CD1c-positive myeloid dendritic cell (primary cell): Measurements from ENCODE around the gene PRKN.

ENCODE experiments used
- DNase-seq: peaks from one replicate; pipeline ENCODE4 v3.0.0-alpha.2; 2016; ENCODE audit errors: extremely low spot score

The PRKN gene

DNA sequence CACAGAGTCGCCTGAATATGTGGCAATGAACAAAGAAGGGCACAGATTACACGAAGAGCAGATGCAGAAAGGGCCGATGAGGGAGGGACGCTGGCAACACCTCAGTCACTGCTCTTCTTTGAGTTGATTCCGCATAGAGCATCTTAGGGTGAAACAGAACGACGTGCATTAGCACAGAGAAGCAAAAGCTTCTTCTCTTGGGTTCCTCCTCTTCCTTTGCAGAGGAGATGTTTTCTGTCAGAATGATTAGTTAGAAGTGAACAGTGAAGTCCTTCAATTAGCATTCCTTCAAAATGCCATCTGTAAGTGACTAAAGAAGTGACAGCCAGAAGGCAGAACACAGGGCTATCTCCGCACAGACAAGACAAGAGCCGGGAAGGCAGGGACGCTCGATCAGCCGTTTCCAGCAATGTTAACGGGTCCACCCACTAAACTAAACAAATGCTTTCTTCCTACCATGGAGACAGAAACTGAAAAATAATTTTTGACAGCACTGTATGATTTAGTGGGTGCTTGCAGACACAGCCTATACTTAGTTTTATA is 1233.9 kb downstream of the PRKN start:
- DNase-seq, result no peak

DNA sequence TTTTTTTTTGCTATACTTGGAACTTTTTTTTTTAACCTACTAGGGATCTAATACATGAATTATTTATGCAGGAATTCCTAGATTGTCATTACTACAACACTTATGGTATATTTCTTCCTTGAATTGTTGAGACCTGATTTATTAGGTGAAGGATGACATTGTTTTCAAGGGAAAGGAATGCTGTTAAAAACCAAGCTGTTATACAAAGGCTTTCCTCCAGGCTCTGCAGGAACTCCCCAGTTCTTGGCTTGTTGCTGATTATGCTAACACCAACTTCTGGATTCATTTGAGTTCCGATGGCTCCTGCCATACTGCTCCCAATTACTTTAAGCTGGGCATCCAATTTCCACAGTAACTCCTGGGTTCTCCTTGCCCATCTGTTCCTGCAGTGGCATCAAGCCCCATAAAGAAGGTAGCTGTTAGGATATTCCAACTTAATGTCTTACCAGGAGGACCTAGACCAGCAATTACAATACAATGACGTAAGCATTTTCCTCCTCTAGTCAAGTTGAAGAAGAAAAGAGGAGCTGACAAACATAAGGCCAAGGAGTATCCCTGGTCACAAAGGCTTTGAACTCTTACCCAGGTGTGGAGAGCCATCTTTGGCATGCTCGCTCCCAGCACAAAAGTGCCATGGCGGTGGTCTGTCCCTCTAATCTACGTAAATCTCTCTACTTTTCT is 1237.8 kb downstream of the PRKN start:
- no peak for DNase-seq

DNA sequence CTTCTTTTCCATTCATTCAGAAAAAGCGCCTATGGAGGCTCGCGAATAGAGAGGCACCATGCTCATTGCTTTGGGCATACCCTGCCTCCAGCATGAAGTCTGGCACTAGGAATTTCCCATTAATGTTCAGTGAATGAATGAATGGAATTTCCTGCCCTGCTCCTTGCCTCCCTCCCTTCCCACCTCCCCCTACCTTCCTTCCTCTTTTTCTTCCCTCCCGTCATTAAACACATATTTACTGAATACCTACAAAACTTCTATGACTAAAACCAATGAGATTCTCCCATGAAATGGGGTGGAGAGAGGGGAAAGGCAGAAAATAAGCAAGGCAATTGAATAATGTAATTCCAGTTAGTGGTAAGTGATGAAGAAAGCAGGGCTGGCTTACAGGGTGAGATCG is 1239.9 kb downstream of the PRKN start:
- no peak for DNase-seq

DNA sequence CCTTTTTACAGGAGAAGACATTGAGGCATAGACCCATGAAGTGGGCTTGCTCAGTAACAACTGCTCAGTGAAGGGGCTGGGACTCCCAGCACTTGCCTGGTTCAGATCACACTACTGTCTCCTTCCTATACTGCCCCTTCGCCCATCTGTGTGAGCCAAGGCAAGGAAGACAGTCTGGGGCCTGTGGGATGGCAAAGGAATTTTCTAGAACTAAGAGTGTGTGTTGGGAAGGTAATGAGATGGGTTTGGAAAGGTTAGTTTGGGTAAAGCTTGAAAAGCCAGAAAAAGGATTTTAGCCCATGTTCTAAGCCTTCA is 1240.4 kb downstream of the PRKN start:
- no peak for DNase-seq

DNA sequence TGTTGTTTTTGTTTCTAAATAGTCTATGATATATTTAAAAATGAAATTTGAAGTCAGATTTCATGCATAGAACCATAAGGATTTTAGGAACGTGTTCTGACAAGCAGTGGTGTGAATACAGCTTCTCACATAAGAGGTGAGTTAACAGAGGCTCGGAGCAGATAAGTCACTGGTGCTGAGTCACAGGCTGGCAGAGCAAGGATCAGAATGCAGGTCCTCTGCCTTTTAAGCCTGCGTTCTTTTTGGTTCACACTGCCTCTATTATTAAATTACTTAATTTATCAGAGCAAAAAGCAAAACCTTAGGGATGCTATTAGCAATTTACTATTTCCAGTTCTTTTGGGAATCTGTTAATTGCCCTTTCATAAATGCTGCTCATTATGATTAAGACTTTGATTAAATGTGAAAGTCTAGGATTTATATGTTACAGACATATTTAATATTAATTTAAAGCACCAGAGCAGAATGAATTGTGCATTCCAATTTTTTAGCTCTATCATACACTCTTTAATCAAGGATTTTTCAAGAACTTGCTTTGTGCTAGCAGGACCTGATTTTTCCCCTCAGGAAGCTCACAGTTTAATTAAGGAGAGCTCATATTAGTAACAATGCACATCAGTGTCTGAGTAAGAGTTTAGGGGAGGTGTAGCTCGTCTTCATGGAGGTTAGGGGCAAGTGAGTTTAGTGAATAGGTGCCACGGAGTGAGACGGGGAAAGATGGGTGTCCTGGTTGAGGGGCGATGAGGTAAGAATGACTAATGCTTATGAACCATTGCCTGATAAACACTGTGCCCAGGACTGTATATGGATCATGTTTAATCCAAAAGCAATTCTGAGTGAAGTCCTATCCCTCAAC is 1241.0 kb downstream of the PRKN start:
- DNase-seq, result no peak

DNA sequence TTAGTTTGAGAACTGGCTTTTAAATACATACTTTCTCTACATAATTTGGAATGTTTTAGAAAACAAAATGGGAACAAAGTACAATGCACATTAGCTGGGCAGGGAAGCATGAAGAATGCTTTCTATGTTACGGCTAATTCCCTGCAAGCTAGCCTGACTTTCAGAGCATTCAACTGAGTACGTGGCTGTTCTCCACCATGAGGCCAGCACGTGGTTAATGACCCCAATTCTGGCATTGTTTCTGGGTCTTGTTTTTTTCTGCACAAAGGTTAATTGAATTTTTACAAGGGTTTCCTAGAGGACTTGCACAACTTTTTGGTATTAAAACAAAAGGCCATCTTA is 1245.1 kb downstream of the PRKN start:
- no peak for DNase-seq

DNA sequence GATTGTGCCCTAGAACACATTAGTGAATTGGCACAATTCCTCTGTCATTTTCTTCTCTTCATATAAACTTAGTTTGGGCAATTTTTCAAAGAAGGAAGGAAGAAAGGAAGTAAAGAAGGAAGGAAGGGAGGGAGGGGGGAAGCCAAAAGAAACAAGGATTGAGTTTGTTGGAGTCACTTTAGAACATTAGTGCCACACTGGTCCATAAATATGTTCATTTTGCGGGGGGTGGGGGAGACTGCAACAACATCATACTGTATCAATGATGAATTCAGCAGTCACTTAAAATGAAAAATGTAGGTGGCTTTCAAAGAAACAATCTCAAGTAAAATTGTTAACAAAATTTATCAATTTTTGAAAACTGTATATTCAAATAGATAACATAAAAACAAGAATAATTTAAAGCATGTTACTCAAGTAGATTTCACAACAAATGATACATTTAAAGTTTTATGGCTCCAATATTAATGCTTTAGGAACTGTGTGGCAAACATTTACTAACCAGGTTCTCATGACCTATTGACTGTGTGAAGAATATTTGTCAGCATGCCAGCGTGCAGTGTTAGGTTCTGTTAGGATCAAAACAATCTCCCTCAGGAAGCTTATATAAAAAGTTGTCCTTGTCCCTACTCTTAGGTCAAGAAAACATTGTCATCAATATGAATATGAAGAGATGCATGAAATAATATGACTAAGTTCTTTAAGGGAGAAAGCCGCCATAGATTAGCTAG is 1245.6 kb downstream of the PRKN start:
- DNase-seq, result no peak

DNA sequence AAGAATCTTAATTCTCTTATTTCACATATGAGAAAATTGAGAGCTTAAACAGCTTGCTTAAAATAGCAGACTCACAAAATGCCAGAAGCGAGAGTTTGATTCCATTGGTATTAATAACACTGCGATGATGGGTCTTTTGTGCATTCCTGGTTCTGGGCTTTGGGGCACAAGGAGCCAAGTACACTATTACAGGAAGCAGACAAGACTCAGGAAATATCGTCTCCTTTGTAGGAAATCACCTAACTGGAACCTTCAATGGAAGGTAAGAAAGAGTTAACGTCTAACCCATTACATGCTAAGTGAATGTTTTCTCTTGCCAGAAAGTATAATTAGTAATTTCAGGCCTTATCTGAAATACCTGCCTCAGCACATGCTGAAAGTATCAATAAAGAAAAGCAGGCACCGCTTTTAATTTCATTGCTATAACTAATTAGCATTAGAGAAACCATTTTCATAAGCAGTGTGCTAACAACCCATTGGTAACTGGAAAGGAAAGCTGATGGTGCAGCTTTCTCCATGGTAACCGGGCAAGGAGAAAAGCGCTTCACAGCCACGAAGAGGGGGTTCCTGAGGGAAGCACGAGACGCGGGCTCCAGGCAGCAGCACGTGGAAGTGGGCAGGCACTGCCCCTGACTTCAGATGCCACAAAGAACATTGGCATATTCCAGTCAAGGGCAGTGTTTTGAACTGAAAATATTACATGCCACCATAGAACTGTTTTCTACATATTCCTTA is 1247.0 kb downstream of the PRKN start:
- no peak for DNase-seq

DNA sequence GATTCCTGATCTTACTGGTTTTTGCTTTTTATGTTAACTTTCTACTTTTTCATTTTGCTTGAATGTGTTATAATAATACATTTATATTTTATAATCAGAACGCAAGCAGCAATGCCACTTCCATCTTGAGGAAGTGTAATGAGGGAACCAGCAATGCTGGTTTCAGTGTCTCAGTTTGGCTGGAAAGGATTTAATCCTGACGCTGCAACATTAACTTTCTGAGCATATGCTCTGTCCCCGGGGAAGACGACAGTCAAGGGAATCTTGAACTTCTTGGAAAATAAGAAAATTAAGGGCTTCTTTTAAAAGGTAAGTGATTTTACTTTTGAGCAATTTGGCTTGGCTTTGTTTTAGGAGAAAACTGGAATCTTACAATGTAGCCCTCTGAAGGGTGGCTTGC is 1248.2 kb downstream of the PRKN start:
- no peak for DNase-seq

DNA sequence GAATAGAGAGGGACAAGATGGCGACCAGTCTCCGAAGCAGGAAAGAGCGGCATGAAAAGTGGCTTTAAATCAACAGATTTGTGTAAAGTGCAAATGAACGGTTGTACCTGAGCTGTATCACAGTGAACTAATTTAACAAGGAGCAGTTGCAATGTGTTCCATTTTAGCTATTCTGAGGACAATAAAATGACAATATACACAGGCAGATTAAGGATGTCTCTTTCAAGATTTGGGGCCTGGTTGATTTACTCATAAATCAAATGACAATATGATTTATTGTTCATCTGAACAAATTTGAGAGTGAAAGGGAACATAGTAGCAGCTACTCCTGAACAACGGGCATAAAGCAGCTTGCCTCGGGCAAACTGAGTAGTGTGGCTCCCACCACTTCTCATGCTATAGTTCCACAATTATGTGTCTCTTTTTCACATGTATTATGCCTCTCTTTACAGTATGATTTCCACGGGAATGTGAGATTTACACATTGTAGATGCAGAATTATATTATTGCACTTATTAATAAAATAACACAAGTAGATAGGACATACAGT is 1249.6 kb downstream of the PRKN start:
- no peak for DNase-seq

DNA sequence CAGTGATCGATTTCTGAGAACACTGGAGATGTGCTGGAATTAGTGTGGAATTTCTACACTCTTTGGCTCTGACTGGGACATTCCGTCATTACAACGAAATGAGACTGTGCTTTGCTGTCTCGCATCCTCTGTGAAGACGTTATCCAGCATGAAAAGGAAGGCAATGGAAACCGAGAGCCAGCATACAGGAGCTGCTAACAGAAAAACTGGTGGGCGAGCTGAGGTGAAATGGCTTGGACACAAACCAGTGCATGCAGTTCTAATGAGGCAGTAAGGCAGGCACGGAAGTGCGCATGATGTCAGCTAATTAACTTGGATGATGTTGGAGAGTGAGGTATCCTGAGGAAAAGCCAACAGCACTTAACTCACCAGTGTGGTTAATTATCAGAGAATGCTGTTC is 1250.9 kb downstream of the PRKN start:
- no peak for DNase-seq

DNA sequence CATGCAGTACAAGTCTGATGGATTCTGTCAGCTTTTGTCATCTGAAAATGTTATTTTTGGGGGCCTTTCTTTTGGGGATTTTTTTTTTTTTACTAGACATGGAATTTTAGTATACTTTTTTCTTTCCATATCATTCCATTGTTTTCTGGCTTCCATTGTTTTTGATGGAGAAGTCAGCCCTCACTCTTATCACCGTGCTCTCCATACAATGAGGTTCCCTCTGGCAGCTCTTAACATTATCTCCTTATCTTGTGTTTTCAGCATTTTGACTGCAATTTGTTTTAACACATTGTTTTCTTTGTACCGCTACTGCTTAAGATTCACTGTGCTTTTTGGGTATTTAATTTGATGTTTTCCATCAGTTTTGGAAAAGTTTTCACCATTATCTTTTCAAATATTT is 1262.2 kb downstream of the PRKN start:
- DNase-seq, result no peak

DNA sequence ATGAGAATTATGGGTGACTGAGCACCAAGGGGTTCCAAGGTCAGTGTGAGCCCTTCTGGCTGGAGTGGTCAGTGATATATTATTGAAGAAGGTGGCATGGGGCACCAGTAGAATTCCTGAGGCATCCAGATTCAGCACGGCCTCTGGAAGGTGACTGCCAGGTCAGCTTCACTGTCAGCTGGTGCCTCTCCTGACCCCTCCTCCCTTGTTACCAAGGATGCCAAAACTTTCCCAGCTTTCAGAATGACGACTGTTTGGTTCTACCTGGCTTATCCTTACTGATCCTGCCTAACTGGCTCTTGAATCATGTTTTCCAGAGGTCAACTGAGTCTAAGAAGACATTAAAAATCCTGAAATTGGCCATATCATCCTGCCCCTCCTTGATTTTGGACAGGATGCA is 1264.5 kb downstream of the PRKN start:
- DNase-seq, result no peak

DNA sequence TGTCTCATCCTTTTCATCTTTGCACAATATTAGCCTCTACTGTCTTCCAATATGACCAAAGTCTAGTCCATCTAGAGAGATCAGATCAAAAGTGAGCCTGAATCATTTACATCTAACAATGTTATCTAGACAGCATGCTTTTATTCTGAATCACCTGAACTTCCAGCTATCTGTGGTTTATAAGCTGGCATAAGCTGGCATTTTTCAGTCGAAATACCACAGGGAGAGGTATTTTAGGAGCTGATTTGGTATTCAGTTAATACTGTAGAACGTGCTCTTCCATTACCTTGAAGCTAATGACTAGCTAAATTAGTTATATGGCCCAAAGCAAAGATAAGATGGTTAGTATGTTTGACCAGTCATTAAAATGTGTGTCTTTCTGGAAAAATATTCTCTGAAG is 1265.4 kb downstream of the PRKN start:
- DNase-seq, result no peak

DNA sequence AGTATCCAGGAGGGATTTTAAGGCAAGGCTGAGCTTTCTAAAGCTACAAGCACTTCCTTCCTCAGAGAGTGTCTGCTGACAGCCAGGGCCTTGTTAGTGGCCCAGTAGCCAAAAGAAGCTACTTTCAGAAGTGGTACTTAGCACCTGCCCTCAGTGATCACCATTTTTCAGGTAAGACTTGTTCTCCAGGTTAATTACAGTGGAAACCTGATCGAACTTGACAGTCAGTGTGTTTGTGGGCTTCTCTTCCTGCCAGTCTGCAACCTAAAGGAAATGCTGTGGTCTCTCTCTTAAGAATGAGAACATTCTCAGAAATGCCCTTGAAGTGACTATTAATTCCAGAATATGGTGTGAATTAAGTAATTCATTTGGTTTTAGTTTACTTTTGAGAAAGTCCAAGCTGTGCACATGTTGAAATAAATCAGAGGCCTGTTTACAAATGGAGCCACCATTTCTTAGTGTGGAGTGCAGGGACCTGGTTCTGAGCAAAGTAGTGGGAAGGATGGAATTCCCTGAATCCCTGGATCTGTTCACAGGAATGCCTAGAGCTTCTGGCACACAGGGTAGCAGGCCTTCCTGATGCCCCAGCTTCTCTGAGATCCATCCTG is 1268.5 kb downstream of the PRKN start:
- DNase-seq, result no peak

DNA sequence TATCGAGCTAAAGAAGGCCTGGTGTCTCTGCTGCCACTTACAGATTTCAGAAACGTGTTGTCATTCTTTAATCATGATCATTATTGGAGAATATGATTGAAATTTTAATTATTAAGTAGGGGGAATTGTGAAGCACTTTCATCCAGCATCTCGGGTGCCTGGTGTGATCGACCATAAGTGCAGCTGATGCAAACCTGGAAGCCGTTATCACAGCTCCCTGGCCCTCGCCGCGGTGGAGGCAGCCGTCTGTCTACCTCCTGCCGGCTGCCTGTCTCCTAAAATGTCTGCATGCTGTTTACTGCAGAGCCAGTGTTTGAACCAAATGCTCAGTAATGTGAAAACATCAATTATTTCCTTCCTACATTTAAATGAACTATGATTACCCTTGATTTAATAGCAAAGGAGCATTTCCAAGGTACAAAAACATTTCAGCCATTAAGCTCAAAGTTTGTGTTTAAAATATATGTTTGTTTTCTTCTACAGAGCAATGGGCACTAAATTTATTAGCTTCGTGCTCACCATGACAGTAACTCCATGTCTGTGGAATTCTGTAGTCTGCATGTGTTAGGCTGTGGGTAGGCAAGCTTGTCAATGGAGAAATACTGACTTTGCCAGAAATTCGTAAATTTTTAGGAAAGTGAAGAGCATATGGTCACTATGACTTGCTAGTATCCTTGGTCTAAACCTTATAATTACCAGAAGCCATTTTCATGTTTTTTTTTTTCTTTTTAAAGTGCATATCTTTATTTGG is 1269.2 kb downstream of the PRKN start:
- no peak for DNase-seq

DNA sequence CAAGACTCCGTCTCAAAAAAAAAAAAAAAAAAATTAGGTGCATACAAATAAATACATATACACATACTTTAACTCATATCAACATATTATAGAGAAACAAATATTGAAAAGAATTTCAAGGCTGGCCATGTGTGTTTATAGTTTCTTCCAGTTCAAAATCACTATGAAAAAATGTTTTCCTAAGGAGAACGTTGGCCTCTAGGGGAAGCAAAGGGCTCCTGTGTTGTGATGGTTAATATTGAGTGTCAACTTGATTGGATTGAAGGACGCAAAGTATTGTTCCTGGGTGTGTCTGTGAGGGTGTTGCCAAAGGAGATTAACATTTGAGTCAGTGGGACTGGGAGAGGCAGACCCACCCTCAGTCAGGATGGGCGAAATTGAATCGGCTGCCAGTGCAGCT is 1271.7 kb downstream of the PRKN start:
- no peak for DNase-seq

DNA sequence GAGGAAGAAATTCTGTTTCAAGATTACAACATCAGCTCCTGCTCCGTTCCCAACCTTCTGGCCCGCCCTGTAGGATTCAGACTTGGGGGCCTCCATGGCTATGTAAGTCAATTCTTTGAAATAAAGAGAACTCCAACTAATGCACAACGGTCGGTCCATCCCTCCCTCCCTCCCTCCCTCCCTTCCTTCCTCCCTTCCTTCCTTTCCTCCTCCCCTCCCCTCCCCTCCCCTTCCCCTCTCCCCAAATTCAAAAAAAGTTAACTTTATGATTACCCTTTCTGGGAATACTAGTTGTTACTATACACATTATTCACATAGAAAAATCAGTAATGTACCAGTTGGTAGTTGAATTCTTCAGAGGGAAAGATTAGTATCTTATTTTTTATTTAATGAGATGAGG is 1274.0 kb downstream of the PRKN start:
- no peak for DNase-seq

DNA sequence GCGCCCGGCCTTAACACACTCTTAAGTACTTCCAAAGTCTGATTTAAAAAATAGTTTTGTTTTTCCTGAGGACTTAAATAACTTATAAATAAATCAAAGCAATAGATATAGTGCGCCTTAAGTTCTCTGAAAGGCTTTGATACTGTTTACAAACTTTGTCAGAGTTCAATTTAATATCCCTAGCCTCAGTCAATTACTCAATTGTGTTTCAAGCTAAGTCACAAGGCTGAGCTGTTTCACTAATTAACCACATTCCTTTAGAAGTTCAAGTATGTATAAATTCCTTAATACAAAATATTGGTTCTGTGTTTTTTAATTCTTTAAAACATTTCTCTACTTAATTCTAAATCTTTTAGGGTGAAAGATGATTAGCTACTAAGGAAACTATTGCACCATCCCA is 1275.3 kb downstream of the PRKN start:
- no peak for DNase-seq

DNA sequence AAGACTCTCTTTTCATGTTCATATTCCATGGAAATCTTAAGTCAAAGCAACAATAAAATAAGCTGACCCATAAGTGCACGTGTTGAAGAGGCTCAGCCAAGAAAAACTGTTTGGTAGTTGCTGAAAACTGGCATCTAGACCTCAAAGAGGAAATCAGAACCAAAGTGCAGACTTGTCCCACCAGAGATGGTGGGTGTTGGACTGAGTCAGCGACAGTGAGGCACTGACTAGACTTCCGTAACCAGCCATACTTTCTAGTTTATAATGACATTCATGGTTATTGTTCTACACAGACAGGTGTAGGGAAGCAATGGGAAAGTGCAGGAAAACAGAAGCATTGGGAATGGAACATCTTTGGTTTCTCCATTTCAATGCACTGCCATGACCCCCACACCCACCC is 1278.0 kb downstream of the PRKN start:
- no peak for DNase-seq

DNA sequence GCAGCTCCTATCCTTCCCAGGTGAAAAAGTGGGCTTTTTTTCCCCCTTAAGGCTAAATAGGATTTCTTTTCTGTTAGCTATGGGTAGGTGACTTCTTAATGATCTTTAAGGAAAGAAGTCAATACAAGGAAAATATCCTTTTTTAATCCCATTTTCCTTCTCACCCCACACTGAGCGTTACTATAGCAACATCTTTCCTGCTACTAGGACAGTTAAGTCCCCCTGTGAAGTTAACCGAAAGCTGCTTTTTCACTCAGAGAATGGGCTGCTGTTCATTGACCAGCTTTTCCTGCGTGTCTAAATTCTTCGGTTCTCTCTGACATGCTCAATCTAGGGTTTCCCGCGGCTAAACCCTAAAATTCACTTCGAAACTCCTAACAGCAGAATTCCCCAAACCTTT is 1280.6 kb downstream of the PRKN start:
- DNase-seq, result no peak
